ENCODE data around the gene ZNF784.

- TF ChIP-seq, protein P1, sequence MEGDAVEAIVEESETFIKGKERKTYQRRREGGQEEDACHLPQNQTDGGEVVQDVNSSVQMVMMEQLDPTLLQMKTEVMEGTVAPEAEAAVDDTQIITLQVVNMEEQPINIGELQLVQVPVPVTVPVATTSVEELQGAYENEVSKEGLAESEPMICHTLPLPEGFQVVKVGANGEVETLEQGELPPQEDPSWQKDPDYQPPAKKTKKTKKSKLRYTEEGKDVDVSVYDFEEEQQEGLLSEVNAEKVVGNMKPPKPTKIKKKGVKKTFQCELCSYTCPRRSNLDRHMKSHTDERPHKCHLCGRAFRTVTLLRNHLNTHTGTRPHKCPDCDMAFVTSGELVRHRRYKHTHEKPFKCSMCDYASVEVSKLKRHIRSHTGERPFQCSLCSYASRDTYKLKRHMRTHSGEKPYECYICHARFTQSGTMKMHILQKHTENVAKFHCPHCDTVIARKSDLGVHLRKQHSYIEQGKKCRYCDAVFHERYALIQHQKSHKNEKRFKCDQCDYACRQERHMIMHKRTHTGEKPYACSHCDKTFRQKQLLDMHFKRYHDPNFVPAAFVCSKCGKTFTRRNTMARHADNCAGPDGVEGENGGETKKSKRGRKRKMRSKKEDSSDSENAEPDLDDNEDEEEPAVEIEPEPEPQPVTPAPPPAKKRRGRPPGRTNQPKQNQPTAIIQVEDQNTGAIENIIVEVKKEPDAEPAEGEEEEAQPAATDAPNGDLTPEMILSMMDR (IDR thresholded peaks at IDR 0.05) = no peak
- TF ChIP-seq POLR2A (IDR thresholded peaks at IDR 0.05) (no peak), EP300 (IDR thresholded peaks at IDR 0.05) (peak in 1 of 2 donors; percentile 62)
Observed at GRCh38 chr19:55580628-55581144, 43.7 kb downstream of the ZNF784 start, which contains the start of gene ZNF579.

Measured in tibial nerve (tissue), 4 donors.